MM.1S (cell line): ENCODE data around the gene NAALADL2.

ENCODE experiments used
- DNase-seq: peaks from one replicate; pipeline ENCODE4 v3.0.0-alpha.2; 2015
- H2AFZ ChIP-seq: fragments of 300-600 bp; sonication (generic); 2 replicates; pipeline ENCODE4 v1.6.0; 2016; ENCODE audit warnings: antibody characterized with exemption, low read length
- H3F3A ChIP-seq: fragments of 300-600 bp; sonication (generic); 2 replicates; pipeline ENCODE4 v1.6.1; 2016; ENCODE audit warnings: mild to moderate bottlenecking, antibody characterized with exemption, low read length, moderate library complexity, mixed read lengths; ENCODE audit not compliant: insufficient read depth
- H3K27ac ChIP-seq: fragments of 300-600 bp; sonication (generic); 2 replicates; pipeline ENCODE4 v1.5.1; 2016; ENCODE audit warnings: mild to moderate bottlenecking, low read length
- H3K27me3 ChIP-seq: fragments of 300-600 bp; sonication (generic); replicated peaks from 2 replicates; pipeline ENCODE4 v1.6.0; 2016; ENCODE audit warnings: low read length; ENCODE audit not compliant: insufficient read depth
- H3K36me3 ChIP-seq: fragments of 300-600 bp; sonication (generic); replicated peaks from 2 replicates; pipeline ENCODE4 v1.6.1; 2016; ENCODE audit warnings: mild to moderate bottlenecking, low read length, mixed read lengths; ENCODE audit not compliant: insufficient read depth
- H3K4me1 ChIP-seq: fragments of 300-600 bp; sonication (generic); 2 replicates; pipeline ENCODE4 v1.6.1; 2016; ENCODE audit warnings: low read length, mixed read lengths
- H3K4me2 ChIP-seq: fragments of 300-600 bp; sonication (generic); 2 replicates; pipeline ENCODE4 v1.6.0; 2016; ENCODE audit warnings: low read depth, low read length
- H3K4me3 ChIP-seq: fragments of 300-600 bp; sonication (generic); 2 replicates; pipeline ENCODE4 v1.5.1; 2016; ENCODE audit warnings: low read length, mixed read lengths
- H3K79me2 ChIP-seq: fragments of 300-600 bp; sonication (generic); 2 replicates; pipeline ENCODE4 v1.6.1; 2016; ENCODE audit warnings: mixed run types, low read length, mixed read lengths
- H3K9ac ChIP-seq: fragments of 300-600 bp; sonication (generic); 2 replicates; pipeline ENCODE4 v1.6.1; 2016; ENCODE audit warnings: low read length, mixed read lengths
- H3K9me2 ChIP-seq: fragments of 300-600 bp; sonication (generic); replicated peaks from 2 replicates; pipeline ENCODE4 v1.6.1; 2016; ENCODE audit warnings: mild to moderate bottlenecking, low read length, mixed read lengths; ENCODE audit not compliant: insufficient read depth
- H3K9me3 ChIP-seq: fragments of 300-600 bp; sonication (generic); replicated peaks from 2 replicates; pipeline ENCODE4 v1.6.1; 2016; ENCODE audit warnings: mild to moderate bottlenecking, low read length, mixed read lengths; ENCODE audit not compliant: insufficient read depth
- H4K20me1 ChIP-seq: fragments of 300-600 bp; sonication (generic); 2 replicates; pipeline ENCODE4 v1.6.1; 2016; ENCODE audit warnings: mild to moderate bottlenecking, low read length, moderate library complexity, mixed read lengths; ENCODE audit not compliant: insufficient read depth
- EZH2 ChIP-seq: fragments of 300-600 bp; sonication (generic); optimal IDR thresholded peaks from 2 replicates; pipeline ENCODE3; 2017; ENCODE audit warnings: low read depth, mild to moderate bottlenecking, antibody characterized with exemption, low read length, mixed read lengths
- EZH2phosphoT487 ChIP-seq: fragments of 300-600 bp; sonication (generic); IDR thresholded peaks from 2 replicates; pipeline ENCODE4 v1.6.1; 2018; ENCODE audit warnings: antibody characterized with exemption, low read length
- TF ChIP-seq, protein P1 (sequence below): fragments of 300-600 bp; sonication (generic); IDR thresholded peaks from 2 replicates; pipeline ENCODE4 v1.5.1; 2016; ENCODE audit warnings: antibody characterized with exemption, low read length, mixed read lengths

The NAALADL2 gene

DNA sequence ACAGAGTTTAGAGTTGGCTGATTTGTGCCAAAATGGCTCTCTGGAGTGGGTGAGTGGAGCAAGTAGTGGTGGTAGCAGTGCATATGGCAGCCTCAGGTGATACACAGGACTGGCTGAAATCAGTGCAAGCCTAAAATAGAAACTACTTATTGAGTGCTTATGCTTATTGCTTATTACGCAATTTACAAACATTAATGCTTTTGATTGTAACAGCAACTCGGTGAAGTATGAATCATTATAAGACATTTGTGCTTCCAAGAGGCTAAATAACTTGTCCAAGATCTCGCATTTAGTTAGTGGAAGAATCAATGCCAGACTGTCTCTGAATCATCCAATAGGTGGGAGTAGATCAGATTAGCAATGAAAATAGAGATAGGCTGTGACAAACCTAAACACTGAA is 353.8 kb downstream of the NAALADL2 start:
- no peak overlapping the region for H3K27ac ChIP-seq
- no peak overlapping the region for H2AFZ ChIP-seq
- H3K9me2 ChIP-seq: no peaks in the 10 kb centered on the region
- no peaks in the 10 kb centered on the region for H3K36me3 ChIP-seq
- H3K4me2 ChIP-seq: no peak overlapping the region
- H3K4me3 ChIP-seq: no peak overlapping the region
- TF ChIP-seq EZH2phosphoT487 (no peak), EZH2 (no peak)
- TF ChIP-seq, protein P1, sequence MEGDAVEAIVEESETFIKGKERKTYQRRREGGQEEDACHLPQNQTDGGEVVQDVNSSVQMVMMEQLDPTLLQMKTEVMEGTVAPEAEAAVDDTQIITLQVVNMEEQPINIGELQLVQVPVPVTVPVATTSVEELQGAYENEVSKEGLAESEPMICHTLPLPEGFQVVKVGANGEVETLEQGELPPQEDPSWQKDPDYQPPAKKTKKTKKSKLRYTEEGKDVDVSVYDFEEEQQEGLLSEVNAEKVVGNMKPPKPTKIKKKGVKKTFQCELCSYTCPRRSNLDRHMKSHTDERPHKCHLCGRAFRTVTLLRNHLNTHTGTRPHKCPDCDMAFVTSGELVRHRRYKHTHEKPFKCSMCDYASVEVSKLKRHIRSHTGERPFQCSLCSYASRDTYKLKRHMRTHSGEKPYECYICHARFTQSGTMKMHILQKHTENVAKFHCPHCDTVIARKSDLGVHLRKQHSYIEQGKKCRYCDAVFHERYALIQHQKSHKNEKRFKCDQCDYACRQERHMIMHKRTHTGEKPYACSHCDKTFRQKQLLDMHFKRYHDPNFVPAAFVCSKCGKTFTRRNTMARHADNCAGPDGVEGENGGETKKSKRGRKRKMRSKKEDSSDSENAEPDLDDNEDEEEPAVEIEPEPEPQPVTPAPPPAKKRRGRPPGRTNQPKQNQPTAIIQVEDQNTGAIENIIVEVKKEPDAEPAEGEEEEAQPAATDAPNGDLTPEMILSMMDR: no peak
- no peak for DNase-seq
- no peaks in the 10 kb centered on the region for H4K20me1 ChIP-seq
- H3K9ac ChIP-seq: no peak overlapping the region
- H3K79me2 ChIP-seq: no peaks in the 10 kb centered on the region
- no peaks in the 10 kb centered on the region for H3K4me1 ChIP-seq
- no peaks in the 10 kb centered on the region for H3K27me3 ChIP-seq
- no peaks in the 10 kb centered on the region for H3K9me3 ChIP-seq
- no peaks in the 10 kb centered on the region for H3F3A ChIP-seq

DNA sequence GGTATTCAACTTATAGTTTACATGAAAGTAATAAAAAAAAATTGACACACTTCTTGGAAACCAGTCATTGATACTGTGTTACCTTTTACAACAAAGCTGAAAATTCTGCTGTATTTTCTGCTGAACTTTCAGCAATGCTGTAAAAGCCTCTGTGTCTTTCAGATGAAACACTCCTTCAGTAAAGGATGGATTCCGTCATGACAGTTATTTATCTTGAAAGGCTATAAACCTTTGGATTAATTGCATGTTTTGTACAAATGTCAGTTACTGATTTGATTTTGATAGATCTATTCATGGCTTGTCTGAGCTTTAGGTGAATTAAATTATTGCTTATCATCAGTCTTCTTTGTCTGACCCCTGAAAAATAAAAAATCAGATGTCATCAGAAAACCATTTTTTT is 355.1 kb downstream of the NAALADL2 start:
- no peak overlapping the region for H3K4me3 ChIP-seq
- no peak overlapping the region for H2AFZ ChIP-seq
- TF ChIP-seq EZH2 (no peak), EZH2phosphoT487 (no peak)
- TF ChIP-seq, protein P1: no peak
- H3F3A ChIP-seq: no peaks in the 10 kb centered on the region
- no peaks in the 10 kb centered on the region for H3K79me2 ChIP-seq
- no peaks in the 10 kb centered on the region for H3K4me1 ChIP-seq
- DNase-seq: no peak
- H3K27ac ChIP-seq: no peak overlapping the region
- no peaks in the 10 kb centered on the region for H3K9me3 ChIP-seq
- no peaks in the 10 kb centered on the region for H4K20me1 ChIP-seq
- H3K4me2 ChIP-seq: no peak overlapping the region
- no peak overlapping the region for H3K9ac ChIP-seq
- no peaks in the 10 kb centered on the region for H3K27me3 ChIP-seq
- H3K9me2 ChIP-seq: no peaks in the 10 kb centered on the region
- H3K36me3 ChIP-seq: no peaks in the 10 kb centered on the region

DNA sequence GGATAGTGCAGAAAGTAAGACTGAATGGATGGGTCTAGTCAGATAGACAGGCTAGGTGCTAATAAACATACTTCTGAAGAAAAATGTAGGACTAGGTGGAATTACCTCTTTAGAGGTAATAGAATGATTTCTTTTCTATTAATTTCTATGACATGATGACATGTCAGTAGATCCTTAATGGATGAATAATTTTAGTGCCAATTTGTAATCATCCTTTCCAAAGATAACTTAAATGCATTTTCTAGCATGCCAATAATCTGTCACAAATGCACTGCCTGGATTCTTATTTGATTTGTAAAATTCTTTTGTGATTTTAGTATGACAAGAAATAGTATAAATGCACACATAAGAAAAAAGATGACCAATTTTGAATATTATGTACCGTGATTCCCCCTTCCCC is 356.7 kb downstream of the NAALADL2 start:
- no peak for TF ChIP-seq EZH2phosphoT487
- no peak for TF ChIP-seq EZH2
- TF ChIP-seq, protein P1: no peak
- no peaks in the 10 kb centered on the region for H3K9me2 ChIP-seq
- H3K4me1 ChIP-seq: no peaks in the 10 kb centered on the region
- H3K27ac ChIP-seq: no peak overlapping the region
- no peak overlapping the region for H3K9ac ChIP-seq
- no peak overlapping the region for H2AFZ ChIP-seq
- no peaks in the 10 kb centered on the region for H3K79me2 ChIP-seq
- no peak overlapping the region for H3K4me3 ChIP-seq
- no peaks in the 10 kb centered on the region for H3K36me3 ChIP-seq
- no peak for DNase-seq
- H3K9me3 ChIP-seq: no peaks in the 10 kb centered on the region
- no peaks in the 10 kb centered on the region for H3K27me3 ChIP-seq
- no peaks in the 10 kb centered on the region for H3F3A ChIP-seq
- H3K4me2 ChIP-seq: no peak overlapping the region
- H4K20me1 ChIP-seq: no peaks in the 10 kb centered on the region
